CD14-positive monocyte (primary cell): ENCODE results near the gene SMIM24. TPM values are rescaled to one million over a fixed set of nuclear protein-coding genes. Genes with fewer than 3 reads are reported as not detected.

ENCODE experiments used
- DNase-seq, 3 donors: peaks; one replicate each; pipeline ENCODE4 v3.0.0-alpha.2; 2011 to 2022
- H2AFZ ChIP-seq: 2 replicates; pipeline ENCODE4 v1.6.0; 2012; ENCODE audit warnings: mild to moderate bottlenecking, low read depth, low read length, inconsistent platforms; ENCODE audit not compliant: insufficient read depth, poor library complexity, severe bottlenecking
- H3K27ac ChIP-seq, 2 donors: 1 replicate in 1 of 2; 2 replicates in 1 of 2; pipeline ENCODE4 v1.5.1; 2012 to 2013; ENCODE audit warnings: low read length in 2 of 2, control low read depth in 1 of 2, inconsistent platforms in 1 of 2, low read depth in 1 of 2, mild to moderate bottlenecking in 1 of 2
- H3K27me3 ChIP-seq, 2 donors: one replicate each; pipeline versions ENCODE4 v1.6.0 to v1.6.1; 2011 to 2013; ENCODE audit warnings: low read length in 2 of 2; ENCODE audit not compliant: control insufficient read depth in 2 of 2, insufficient read depth in 2 of 2
- H3K36me3 ChIP-seq, 2 donors: replicated peaks in 1 of 2; 1 replicate in 1 of 2; 2 replicates in 1 of 2; pipeline versions ENCODE4 v1.5.1 to v1.6.1; 2012 to 2013; ENCODE audit warnings: low read length in 2 of 2, control low read depth in 1 of 2, inconsistent platforms in 1 of 2, mild to moderate bottlenecking in 1 of 2; ENCODE audit not compliant: insufficient read depth in 2 of 2, control insufficient read depth in 1 of 2
- H3K4me1 ChIP-seq, 2 donors: 1 replicate in 1 of 2; 2 replicates in 1 of 2; pipeline versions ENCODE4 v1.5.1 to v1.6.1; 2012 to 2013; ENCODE audit warnings: low read length in 2 of 2, control low read depth in 1 of 2, inconsistent platforms in 1 of 2, mild to moderate bottlenecking in 1 of 2, moderate library complexity in 1 of 2; ENCODE audit not compliant: insufficient read depth in 2 of 2, control insufficient read depth in 1 of 2
- H3K4me2 ChIP-seq: replicated peaks from 2 replicates; pipeline ENCODE3; 2012; ENCODE audit warnings: low read length, moderate library complexity, mild to moderate bottlenecking; ENCODE audit not compliant: poor library complexity, severe bottlenecking; ENCODE audit errors: extremely low read depth
- H3K4me3 ChIP-seq, 3 experiments: fragments of 200-600 bp in 1 of 3; sonication (generic) in 1 of 3; replicated peaks in 1 of 3; 1 replicate in 2 of 3; 2 replicates in 1 of 3; pipeline ENCODE4 v1.5.1; 2011 to 2013; ENCODE audit warnings: low read length in 3 of 3, mild to moderate bottlenecking in 3 of 3, control low read depth in 2 of 3, low read depth in 2 of 3, inconsistent platforms in 1 of 3, moderate library complexity in 1 of 3
- H3K79me2 ChIP-seq: 2 replicates; pipeline ENCODE4 v1.6.0; 2012; ENCODE audit warnings: mild to moderate bottlenecking, control low read depth, inconsistent platforms, low read length, moderate library complexity; ENCODE audit not compliant: insufficient read depth
- H3K9ac ChIP-seq: 2 replicates; pipeline ENCODE4 v1.6.0; 2017; ENCODE audit warnings: low read length, mild to moderate bottlenecking; ENCODE audit not compliant: insufficient read depth, poor library complexity, severe bottlenecking
- H3K9me3 ChIP-seq, 2 donors: replicated peaks in 1 of 2; 1 replicate in 1 of 2; 2 replicates in 1 of 2; pipeline versions ENCODE4 v1.5.1 to v1.6.1; 2012 to 2013; ENCODE audit warnings: low read length in 2 of 2, control low read depth in 1 of 2; ENCODE audit not compliant: control insufficient read depth in 1 of 2, insufficient read depth in 1 of 2
- H4K20me1 ChIP-seq: 2 replicates; pipeline ENCODE4 v1.6.0; 2012; ENCODE audit warnings: mild to moderate bottlenecking, low read length, control low read depth, moderate library complexity; ENCODE audit not compliant: insufficient read depth
- H3K27ac Mint-ChIP-seq, 7 donors: one replicate each; pipeline ENCODE4 v1.8.0; 2020; ENCODE audit warnings: mild to moderate bottlenecking in 7 of 7, mixed read lengths in 7 of 7, moderate library complexity in 6 of 7, inconsistent platforms in 2 of 7
- H3K27me3 Mint-ChIP-seq, 3 donors: one replicate each; pipeline ENCODE4 v1.8.0; 2021 to 2022; ENCODE audit warnings: low read depth in 3 of 3, mild to moderate bottlenecking in 3 of 3, mixed read lengths in 3 of 3, moderate library complexity in 3 of 3, inconsistent platforms in 1 of 3
- H3K36me3 Mint-ChIP-seq, 2 donors: one replicate each; pipeline ENCODE4 v1.8.0; 2020; ENCODE audit warnings: mixed read lengths in 2 of 2, inconsistent platforms in 1 of 2, mild to moderate bottlenecking in 1 of 2
- H3K4me1 Mint-ChIP-seq: one replicate; pipeline ENCODE4 v1.8.0; 2020; ENCODE audit warnings: mild to moderate bottlenecking, mixed read lengths
- H3K4me3 Mint-ChIP-seq, 2 donors: one replicate each; pipeline ENCODE4 v1.8.0; 2020; ENCODE audit warnings: mild to moderate bottlenecking in 2 of 2, mixed read lengths in 2 of 2, moderate library complexity in 1 of 2
- H3K9me3 Mint-ChIP-seq, 7 donors: one replicate each; pipeline ENCODE4 v1.8.0; 2020 to 2022; ENCODE audit warnings: mixed read lengths in 7 of 7, mild to moderate bottlenecking in 6 of 7, moderate library complexity in 6 of 7, inconsistent platforms in 2 of 7
- WGBS: methylation state at CpG from one replicate; pipeline ENCODE4 v1.1.5; 2013; ENCODE audit warnings: missing lambda C conversion rate; ENCODE audit not compliant: insufficient coverage; 5-methylcytosine and 5-hydroxymethylcytosine counted together
- intact Hi-C, 2 donors: fragments of 100-400 bp; cut with micrococcal nuclease; formaldehyde crosslinking; loops; one replicate each; pipeline versions ENCODE4 v1.15.0 to v1.15.1; 2023
- polyA plus RNA-seq, 3 donors: library from polyadenylated mRNA; depleted of rRNA in 1 of 3; unstranded in 2 of 3; stranded (reverse) in 1 of 3; fragments of 300-500 nt in 2 of 3; fragments of >200 nt in 1 of 3; fragmentation: Illumina TruSeq in 2 of 3; gene quantifications; 1 replicate in 2 of 3; 2 replicates in 1 of 3; pipeline ENCODE4 v1.2.3, GENCODE V29; 2012 to 2021
- TF ChIP-seq, protein P1 (sequence below): fragments of 200-600 bp; IDR thresholded peaks from one replicate; pipeline ENCODE4 v1.8.0; 2022; ENCODE audit warnings: antibody characterized with exemption, mild to moderate bottlenecking

The SMIM24 gene
- polyA plus RNA-seq, 3 donors, result 0.30 TPM; not detected in 2

DNA sequence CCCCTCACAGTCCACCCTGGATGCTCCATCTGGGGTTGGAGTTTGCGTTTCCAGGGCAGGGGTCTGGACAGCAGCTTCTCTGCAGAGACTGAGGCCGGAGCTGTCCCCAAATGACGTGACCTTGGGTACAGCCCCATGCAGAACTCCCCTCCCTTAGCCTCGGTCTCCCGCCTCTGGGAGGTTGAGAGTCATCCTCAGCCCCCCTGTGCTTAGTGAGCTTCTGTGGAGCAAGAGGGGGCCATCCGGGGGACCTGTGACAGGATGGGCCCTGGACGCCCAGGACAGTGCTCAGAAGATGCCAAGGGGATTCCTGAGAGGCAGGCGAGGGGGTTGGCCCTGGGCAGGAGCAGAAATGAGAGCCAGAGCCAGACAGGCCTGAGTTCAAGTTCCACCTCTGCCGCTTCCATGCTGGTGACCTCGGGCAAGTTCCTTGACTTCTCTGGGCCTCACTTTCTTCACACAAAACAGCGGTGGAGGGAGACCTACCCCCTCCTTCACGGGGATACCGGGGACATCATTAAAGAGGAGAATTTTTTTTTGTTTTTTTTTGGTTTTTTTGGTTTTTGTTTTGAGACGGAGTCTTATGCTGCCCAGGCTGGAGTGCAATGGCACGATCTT is 20.3 kb downstream of the SMIM24 start:
- no peak overlapping the region for H3K4me2 ChIP-seq
- no peak overlapping the region for H3K4me3 Mint-ChIP-seq

DNA sequence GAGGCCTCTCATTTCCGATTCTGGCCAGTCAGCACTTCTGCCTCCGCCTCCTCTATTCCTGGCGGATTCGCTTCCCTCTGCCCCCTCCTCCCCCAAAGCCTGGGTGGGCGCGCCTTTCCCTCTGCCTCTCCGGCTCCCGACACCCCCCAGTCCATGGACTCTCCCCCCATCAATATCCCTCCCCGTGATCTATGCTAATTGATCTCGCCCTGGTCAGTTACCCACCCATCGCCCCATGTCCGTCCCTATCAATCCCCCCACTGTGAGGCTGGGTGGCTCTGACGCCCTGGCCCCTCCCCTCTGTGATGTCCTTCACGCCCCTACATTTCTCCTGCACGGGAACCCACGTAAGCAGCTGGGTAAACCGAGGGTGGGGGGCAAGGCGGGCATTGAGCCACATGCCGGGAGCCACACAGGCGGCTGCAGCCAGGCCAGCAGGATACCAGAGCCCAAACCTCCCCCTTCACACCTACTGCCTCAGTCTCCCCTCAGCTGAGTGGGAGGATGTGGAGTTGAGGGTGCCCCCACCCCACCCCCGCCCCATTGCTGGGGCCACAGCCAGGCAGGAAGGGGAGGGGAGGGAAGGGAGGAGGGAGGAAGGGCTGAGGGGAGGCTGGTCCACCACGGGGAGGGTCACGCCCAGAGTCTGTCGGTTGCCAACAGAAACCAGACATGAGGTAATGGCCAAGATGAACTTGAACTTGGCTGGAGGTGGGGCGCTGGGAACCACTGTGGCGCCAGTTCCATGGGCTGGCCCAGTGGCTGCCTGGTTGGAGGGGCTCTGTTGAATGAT is 21.0 kb downstream of the SMIM24 start:
- Mint-ChIP-seq H3K36me3 (peaks cover 20 to 55% of the 10 kb centered on the region in 2 donors), H3K27me3 (no peaks in the 10 kb centered on the region), H3K27ac (peak overlapping the region in 3 of 7 donors; percentile 7 to 57 (median 24)), H3K9me3 (no peaks in the 10 kb centered on the region), H3K4me3 (no peak overlapping the region), H3K4me1 (no peaks in the 10 kb centered on the region)
- peaks cover 51 to 82% of the 10 kb centered on the region in 2 donors for H3K36me3 ChIP-seq
- intact Hi-C loops, result no loop called here
- H3K4me2 ChIP-seq, result no peak overlapping the region
- WGBS, result 73% methylated on average over 23 of the region's 26 CpGs
- no peaks in the 10 kb centered on the region for H3K27me3 ChIP-seq
- no peak overlapping the region for H3K27ac ChIP-seq
- no peaks in the 10 kb centered on the region for H3K4me1 ChIP-seq
- H3K79me2 ChIP-seq, result peaks cover 11% of the 10 kb centered on the region
- no peak overlapping the region for H3K9ac ChIP-seq
- peaks cover 58% of the 10 kb centered on the region for H4K20me1 ChIP-seq
- TF ChIP-seq, protein P1, sequence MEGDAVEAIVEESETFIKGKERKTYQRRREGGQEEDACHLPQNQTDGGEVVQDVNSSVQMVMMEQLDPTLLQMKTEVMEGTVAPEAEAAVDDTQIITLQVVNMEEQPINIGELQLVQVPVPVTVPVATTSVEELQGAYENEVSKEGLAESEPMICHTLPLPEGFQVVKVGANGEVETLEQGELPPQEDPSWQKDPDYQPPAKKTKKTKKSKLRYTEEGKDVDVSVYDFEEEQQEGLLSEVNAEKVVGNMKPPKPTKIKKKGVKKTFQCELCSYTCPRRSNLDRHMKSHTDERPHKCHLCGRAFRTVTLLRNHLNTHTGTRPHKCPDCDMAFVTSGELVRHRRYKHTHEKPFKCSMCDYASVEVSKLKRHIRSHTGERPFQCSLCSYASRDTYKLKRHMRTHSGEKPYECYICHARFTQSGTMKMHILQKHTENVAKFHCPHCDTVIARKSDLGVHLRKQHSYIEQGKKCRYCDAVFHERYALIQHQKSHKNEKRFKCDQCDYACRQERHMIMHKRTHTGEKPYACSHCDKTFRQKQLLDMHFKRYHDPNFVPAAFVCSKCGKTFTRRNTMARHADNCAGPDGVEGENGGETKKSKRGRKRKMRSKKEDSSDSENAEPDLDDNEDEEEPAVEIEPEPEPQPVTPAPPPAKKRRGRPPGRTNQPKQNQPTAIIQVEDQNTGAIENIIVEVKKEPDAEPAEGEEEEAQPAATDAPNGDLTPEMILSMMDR, result no peak
- DNase-seq, result no peak
- no peak overlapping the region for H3K4me3 ChIP-seq
- H2AFZ ChIP-seq, result no peak overlapping the region
- H3K9me3 ChIP-seq, result no peaks in the 10 kb centered on the region

More for the DNA sequence above, 20.3 kb downstream of the SMIM24 start:
- Mint-ChIP-seq H3K36me3 (peaks cover 14 to 50% of the 10 kb centered on the region in 2 donors), H3K4me1 (no peaks in the 10 kb centered on the region), H3K27me3 (no peaks in the 10 kb centered on the region), H3K27ac (peak overlapping the region in 3 of 7 donors; percentile 7 to 48 (median 46)), H3K9me3 (no peaks in the 10 kb centered on the region)
- DNase-seq, result no peak
- 96% methylated on average over 7 of the region's 15 CpGs for WGBS
- Histone ChIP-seq H3K27me3 (no peaks in the 10 kb centered on the region), H3K27ac (no peak overlapping the region), H3K4me1 (no peaks in the 10 kb centered on the region), H3K4me3 (no peak overlapping the region), H4K20me1 (peaks cover 51% of the 10 kb centered on the region), H3K79me2 (peaks cover 9% of the 10 kb centered on the region), H2AFZ (no peak overlapping the region), H3K36me3 (peaks cover 43 to 74% of the 10 kb centered on the region in 2 donors), H3K9ac (no peak overlapping the region), H3K9me3 (no peaks in the 10 kb centered on the region)
- intact Hi-C loops, result no loop called here
- TF ChIP-seq, protein P1, result no peak
